Placental pericyte (primary cell): ENCODE results near the gene CHMP6. TPM values are rescaled to one million over a fixed set of nuclear protein-coding genes. Genes with fewer than 3 reads are reported as not detected.

Source experiments
- total RNA-seq: library from RNA; depleted of rRNA; stranded (reverse); fragments of >200 nt; gene quantifications from 2 replicates; pipeline ENCODE4 v1.2.3, GENCODE V29; 2012

The CHMP6 gene
- total RNA-seq, result 23.2 and 24.5 TPM in 2 replicates

GRCh38 chr17:80991645-80992076 is at the start of gene CHMP6:
CHMP6 (plus strand) TSS chr17:80991841; CDS start chr17:80991919, 78 bp downstream.

DNA sequence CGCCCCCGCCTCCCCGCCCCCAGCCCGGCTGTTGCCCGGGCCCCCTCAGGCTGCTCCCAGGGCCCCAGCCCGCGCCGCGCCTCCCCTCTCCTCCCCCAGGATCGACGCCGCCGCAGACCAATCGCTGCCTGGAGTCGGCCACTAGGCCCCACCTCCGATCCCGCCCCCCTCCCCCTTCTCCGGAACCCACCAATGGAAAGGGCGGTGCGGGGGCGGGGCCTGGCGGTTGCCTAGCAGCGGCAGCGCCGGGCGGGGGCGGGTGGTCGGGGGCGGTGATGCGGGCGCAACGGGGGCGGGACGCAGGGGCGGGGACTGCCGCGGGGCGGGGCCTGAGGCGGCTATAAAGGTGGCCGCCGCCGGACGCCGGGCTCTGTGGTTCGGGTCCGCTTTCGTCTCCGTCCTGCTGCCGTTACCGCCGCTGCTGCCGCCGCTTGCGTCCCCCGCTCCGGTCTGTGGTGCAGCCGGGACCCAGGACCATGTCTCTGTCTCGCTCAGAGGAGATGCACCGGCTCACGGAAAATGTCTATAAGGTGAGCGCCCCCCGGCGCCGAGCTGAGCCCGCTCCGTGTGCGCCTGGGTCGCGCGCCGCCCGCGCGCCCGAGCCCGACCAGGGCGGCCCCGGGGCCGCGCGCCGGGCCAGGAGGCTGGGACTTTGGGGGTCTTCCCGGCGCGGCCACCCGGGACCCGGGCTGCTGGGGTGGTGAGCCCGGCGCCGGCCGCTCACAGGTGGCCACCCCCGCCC is 43.3 kb downstream of the CHMP6 start, which contains the start of gene BAIAP2:
TSS of gene BAIAP2 (plus strand) at position 373 of the 742 bp plus-strand sequence. CDS start at position 477, 104 bp downstream.

Other genes starting within 250 kb of the CHMP6 start
- gene BAIAP2, start 43.3 kb downstream of the CHMP6 start, total RNA-seq, result 26.5 and 32.8 TPM in 2 replicates
- gene PVALEF, start 173.7 kb downstream of the CHMP6 start, total RNA-seq, result not detected in 2 replicates
- gene AATK, start 174.4 kb downstream of the CHMP6 start, total RNA-seq, result under 0.01 TPM in 1 of 2 replicates, not detected in the other
- 9.4 and 15.6 TPM in 2 replicates for gene CEP131, start 231.1 kb downstream of the CHMP6 start, total RNA-seq
- gene TEPSIN, start 247.2 kb downstream of the CHMP6 start, total RNA-seq, result 16.9 and 24.9 TPM in 2 replicates
- 21.5 and 69.6 TPM in 2 replicates for gene NDUFAF8, start 247.5 kb downstream of the CHMP6 start, total RNA-seq